ENCODE results near the gene ZGRF1. TPM values are rescaled to one million over a fixed set of nuclear protein-coding genes. Genes with fewer than 3 reads are reported as not detected.

The ZGRF1 gene
- total and polyA plus RNA-seq, 10 of the 15 experiments (the other 5 are each of a cell fraction or from before 2014, with no cell fraction given): 8.5 to 32.1 (median 20.1) TPM

GRCh38 chr4:112648263-112649054 is 11.8 kb upstream of the ZGRF1 start:
- TF ChIP-seq NKRF (conservative IDR thresholded peaks at IDR 0.05) (no peak), PML (IDR thresholded peaks at IDR 0.05; ENCODE audit: low read length) (no peak)
- Histone ChIP-seq H3K9me3 (replicated peaks; ENCODE audit: control insufficient read depth, insufficient read depth, low read length) (no peaks in the 10 kb centered on the region), H3K9ac (ENCODE audit: control insufficient read depth, insufficient read depth, low read length) (no peak overlapping the region), H3K4me3 (no peak overlapping the region), H3K36me3 (ENCODE audit: control insufficient read depth in 2 of 2, insufficient read depth in 2 of 2, low read length in 1 of 2) (peaks cover 3 to 19% of the 10 kb centered on the region in 2 experiments), H3K27ac (ENCODE audit: control insufficient read depth, insufficient read depth) (no peak overlapping the region), H3K4me1 (ENCODE audit: control insufficient read depth, insufficient read depth, low read length) (peaks cover 1% of the 10 kb centered on the region; the same call in 1 of the 2 replicates), H4K20me1 (ENCODE audit: control insufficient read depth, insufficient read depth) (no peaks in the 10 kb centered on the region), H2AFZ (ENCODE audit: control insufficient read depth, low read depth, low read length) (no peak overlapping the region), H3K27me3 (replicated peaks in 1 of 2; ENCODE audit: control insufficient read depth in 2 of 2, insufficient read depth in 2 of 2, low read length in 1 of 2) (no peaks in the 10 kb centered on the region), H3K79me2 (ENCODE audit: control insufficient read depth, insufficient read depth, low read length) (no peaks in the 10 kb centered on the region), H3K4me2 (ENCODE audit: control insufficient read depth, insufficient read depth) (no peak overlapping the region)
- DNase-seq (ENCODE audit: low read depth, low spot score) (no peak), ATAC-seq (no peak), FAIRE-seq (no peak)
- no TSS peak for BruUV-seq (replicated peaks)
- RAD21 ChIA-PET (ENCODE audit: unreplicated experiment): interaction anchor here (1.0 kb wide), 1 partner anchor 115 kb away, joined by 3 read pairs; no protein-coding TSS in a partner anchor
- intact Hi-C loops (cut with micrococcal nuclease; ENCODE audit: unreplicated experiment): no loop called here
- POLR2A ChIA-PET: interaction anchor here (0.6 kb wide), 1 partner anchor 13 kb away, joined by 5 read pairs; no protein-coding TSS in a partner anchor
- CTCF ChIA-PET: interaction anchor here (1.0 to 3.3 kb wide), 4 partner anchors 9 to 303 kb away, joined by 3 to 16 read pairs (median 8); partner anchors contain the start of gene LARP7
- SMC1A ChIA-PET (ENCODE audit: uncharacterized antibody, unreplicated experiment): interaction anchor here (0.6 to 2.5 kb wide), 4 partner anchors 9 to 71 kb away, joined by 3 to 10 read pairs (median 4); no protein-coding TSS in a partner anchor
- in situ Hi-C loops (cut with MboI): no loop called here
- WGBS (ENCODE audit: insufficient coverage, insufficient replicate concordance, low lambda C conversion rate, missing lambda C conversion rate): 99% methylated on average over 3 of the region's 3 CpGs

- no peak overlapping the region for H3K4me2 ChIP-seq (ENCODE audit: control insufficient read depth, insufficient read depth)
- no peak for ATAC-seq
- no TSS peak for BruUV-seq (replicated peaks)
- H4K20me1 ChIP-seq (ENCODE audit: control insufficient read depth, insufficient read depth): no peaks in the 10 kb centered on the region
- POLR2A ChIA-PET: no interaction called here
- H3K4me3 ChIP-seq: no peak overlapping the region
- no peak for DNase-seq (ENCODE audit: low read depth, low spot score)
- H3K9me3 ChIP-seq (replicated peaks; ENCODE audit: control insufficient read depth, insufficient read depth, low read length): no peaks in the 10 kb centered on the region
- RAD21 ChIA-PET (ENCODE audit: unreplicated experiment): interaction anchor here (1.0 kb wide), 1 partner anchor 116 kb away, joined by 3 read pairs; no protein-coding TSS in a partner anchor
- SMC1A ChIA-PET (ENCODE audit: uncharacterized antibody, unreplicated experiment): interaction anchor here (0.6 to 2.5 kb wide), 4 partner anchors 9 to 291 kb away, joined by 3 to 10 read pairs (median 6); no protein-coding TSS in a partner anchor
- peaks cover 3 to 19% of the 10 kb centered on the region in 2 experiments for H3K36me3 ChIP-seq (ENCODE audit: control insufficient read depth in 2 of 2, insufficient read depth in 2 of 2, low read length in 1 of 2)
- no peaks in the 10 kb centered on the region for H3K27me3 ChIP-seq (replicated peaks in 1 of 2; ENCODE audit: control insufficient read depth in 2 of 2, insufficient read depth in 2 of 2, low read length in 1 of 2)
- H2AFZ ChIP-seq (ENCODE audit: control insufficient read depth, low read depth, low read length): no peak overlapping the region
- no peak for FAIRE-seq
- H3K79me2 ChIP-seq (ENCODE audit: control insufficient read depth, insufficient read depth, low read length): no peaks in the 10 kb centered on the region; the same call in 1 of the 2 replicates
- in situ Hi-C loops (cut with MboI) (no loop called here), intact Hi-C loops (cut with micrococcal nuclease; ENCODE audit: unreplicated experiment) (no loop called here)
- H3K27ac ChIP-seq (ENCODE audit: control insufficient read depth, insufficient read depth): no peak overlapping the region
- CTCF ChIA-PET: interaction anchor here (1.8 to 3.3 kb wide), 3 partner anchors 10 to 117 kb away, joined by 5 to 16 read pairs (median 11); partner anchors contain the start of gene LARP7
- peaks cover 6% of the 10 kb centered on the region for H3K4me1 ChIP-seq (ENCODE audit: control insufficient read depth, insufficient read depth, low read length)
- H3K9ac ChIP-seq (ENCODE audit: control insufficient read depth, insufficient read depth, low read length): no peak overlapping the region
- WGBS (ENCODE audit: insufficient coverage, insufficient replicate concordance, low lambda C conversion rate, missing lambda C conversion rate): 67% methylated on average over 3 of the region's 3 CpGs
- TF ChIP-seq JUNB (IDR thresholded peaks at IDR 0.05) (no peak), WRNIP1 (IDR thresholded peaks at IDR 0.05; ENCODE audit: borderline replicate concordance, low read depth, low read length) (no peak), IRF4 (IDR thresholded peaks at IDR 0.05; ENCODE audit: low read depth, low read length) (no peak), BCLAF1 (IDR thresholded peaks at IDR 0.05) (no peak), BCL11A (IDR thresholded peaks at IDR 0.05; ENCODE audit: low read depth, low read length) (no peak)
These were observed 11.1 kb upstream of the ZGRF1 start for GRCh38 chr4:112647785-112648184.

Data from GM12878 (cell line).